ENCODE results near the gene BNC2.

BNC2 gene

GRCh38 chr9:16455842-16456241 is 414.6 kb downstream of the BNC2 start:
- Histone ChIP-seq H3K27me3 (ENCODE audit: insufficient read depth, low read length, poor library complexity, severe bottlenecking) (no peaks in the 10 kb centered on the region), H3K9me3 (ENCODE audit: insufficient read depth, low read depth, low read length) (no peaks in the 10 kb centered on the region), H4K20me1 (ENCODE audit: insufficient read depth, low read length, poor library complexity, severe bottlenecking) (no peaks in the 10 kb centered on the region), H3K36me3 (ENCODE audit: insufficient read depth, low read length) (no peaks in the 10 kb centered on the region), H2AFZ (ENCODE audit: low read length) (no peak overlapping the region), H3K4me3 (ENCODE audit: low read length, poor library complexity, severe bottlenecking) (no peak overlapping the region), H3K79me2 (ENCODE audit: insufficient read depth, low read length) (no peaks in the 10 kb centered on the region), H3F3A (ENCODE audit: low read depth) (no peaks in the 10 kb centered on the region), H3K9ac (ENCODE audit: low read depth, low read length, poor library complexity, severe bottlenecking) (no peak overlapping the region), H3K4me1 (ENCODE audit: insufficient read depth, low read length, poor library complexity, severe bottlenecking) (no peaks in the 10 kb centered on the region), H3K9me2 (replicated peaks; ENCODE audit: low read depth, low read length) (no peaks in the 10 kb centered on the region), H3K4me2 (ENCODE audit: low read depth, low read length, poor library complexity, severe bottlenecking) (no peak overlapping the region)
- TF ChIP-seq CTCF (conservative IDR thresholded peaks at IDR 0.05; ENCODE audit: low read length) (no peak), EZH2phosphoT487 (IDR thresholded peaks at IDR 0.05; ENCODE audit: borderline replicate concordance) (no peak)

DNA sequence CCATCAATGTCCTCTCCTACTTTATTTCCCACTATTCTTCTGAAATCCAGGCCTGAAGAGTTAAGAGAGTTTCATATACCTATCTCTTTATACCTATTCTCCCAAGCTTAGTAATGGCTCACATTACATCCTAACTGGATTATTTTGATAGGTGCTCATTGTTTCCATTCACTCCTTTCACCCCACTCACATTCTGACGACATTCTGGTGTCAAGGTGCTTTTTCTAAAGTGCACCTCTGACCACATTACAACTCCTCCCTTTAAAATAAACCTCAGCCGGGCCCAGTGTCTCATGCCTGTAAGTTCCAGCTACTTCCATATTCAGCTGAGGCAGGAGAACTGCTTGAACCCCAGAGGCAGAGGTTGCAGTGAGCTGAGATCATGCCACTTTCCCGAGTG is 417.1 kb downstream of the BNC2 start:
- H3F3A ChIP-seq (ENCODE audit: low read depth): no peaks in the 10 kb centered on the region
- H3K4me2 ChIP-seq (ENCODE audit: low read depth, low read length, poor library complexity, severe bottlenecking): no peak overlapping the region
- no peaks in the 10 kb centered on the region for H3K9me3 ChIP-seq (ENCODE audit: insufficient read depth, low read depth, low read length)
- H4K20me1 ChIP-seq (ENCODE audit: insufficient read depth, low read length, poor library complexity, severe bottlenecking): no peaks in the 10 kb centered on the region
- H3K27me3 ChIP-seq (ENCODE audit: insufficient read depth, low read length, poor library complexity, severe bottlenecking): no peaks in the 10 kb centered on the region
- no peak overlapping the region for H3K9ac ChIP-seq (ENCODE audit: low read depth, low read length, poor library complexity, severe bottlenecking)
- no peaks in the 10 kb centered on the region for H3K36me3 ChIP-seq (ENCODE audit: insufficient read depth, low read length)
- H2AFZ ChIP-seq (ENCODE audit: low read length): no peak overlapping the region
- TF ChIP-seq EZH2phosphoT487 (IDR thresholded peaks at IDR 0.05; ENCODE audit: borderline replicate concordance): no peak
- no peak for TF ChIP-seq CTCF (conservative IDR thresholded peaks at IDR 0.05; ENCODE audit: low read length)
- H3K4me3 ChIP-seq (ENCODE audit: low read length, poor library complexity, severe bottlenecking): no peak overlapping the region
- H3K4me1 ChIP-seq (ENCODE audit: insufficient read depth, low read length, poor library complexity, severe bottlenecking): no peaks in the 10 kb centered on the region
- H3K79me2 ChIP-seq (ENCODE audit: insufficient read depth, low read length): no peaks in the 10 kb centered on the region
- no peaks in the 10 kb centered on the region for H3K9me2 ChIP-seq (replicated peaks; ENCODE audit: low read depth, low read length)

- Histone ChIP-seq H3K36me3 (ENCODE audit: insufficient read depth, low read length) (no peaks in the 10 kb centered on the region), H3K9me3 (ENCODE audit: insufficient read depth, low read depth, low read length) (no peaks in the 10 kb centered on the region), H2AFZ (ENCODE audit: low read length) (no peak overlapping the region), H3K27me3 (ENCODE audit: insufficient read depth, low read length, poor library complexity, severe bottlenecking) (no peaks in the 10 kb centered on the region), H4K20me1 (ENCODE audit: insufficient read depth, low read length, poor library complexity, severe bottlenecking) (no peaks in the 10 kb centered on the region), H3K4me1 (ENCODE audit: insufficient read depth, low read length, poor library complexity, severe bottlenecking) (no peaks in the 10 kb centered on the region), H3F3A (ENCODE audit: low read depth) (no peaks in the 10 kb centered on the region), H3K9ac (ENCODE audit: low read depth, low read length, poor library complexity, severe bottlenecking) (no peak overlapping the region), H3K9me2 (replicated peaks; ENCODE audit: low read depth, low read length) (no peaks in the 10 kb centered on the region), H3K79me2 (ENCODE audit: insufficient read depth, low read length) (no peaks in the 10 kb centered on the region), H3K4me2 (ENCODE audit: low read depth, low read length, poor library complexity, severe bottlenecking) (no peak overlapping the region), H3K4me3 (ENCODE audit: low read length, poor library complexity, severe bottlenecking) (no peak overlapping the region)
- TF ChIP-seq EZH2phosphoT487 (IDR thresholded peaks at IDR 0.05; ENCODE audit: borderline replicate concordance) (no peak), CTCF (conservative IDR thresholded peaks at IDR 0.05; ENCODE audit: low read length) (no peak)
Observed at GRCh38 chr9:16450578-16450977, 419.9 kb downstream of the BNC2 start.

Measured in Loucy (cell line).